HUES6 (cell line): ENCODE measurements around the gene RPL36.
"Not testable (repeated sequence)": the region's sequence is repeated elsewhere in the genome, so short reads cannot be mapped to it uniquely, and the experiment has no call there.

Experiments used
- H3K27ac ChIP-seq: 2 replicates; pipeline ENCODE4 v1.7.0; 2013; ENCODE audit warnings: low read depth, mild to moderate bottlenecking, low read length, inconsistent platforms
- H3K27me3 ChIP-seq: 2 replicates; pipeline ENCODE4 v1.6.1; 2013; ENCODE audit warnings: low read length; ENCODE audit not compliant: control insufficient read depth, insufficient read depth
- H3K36me3 ChIP-seq: 2 replicates; pipeline ENCODE4 v1.6.1; 2013; ENCODE audit warnings: low read length; ENCODE audit not compliant: control insufficient read depth, insufficient read depth
- H3K4me1 ChIP-seq: 2 replicates; pipeline ENCODE4 v1.6.1; 2013; ENCODE audit warnings: low read length; ENCODE audit not compliant: control insufficient read depth, insufficient read depth
- H3K4me3 ChIP-seq: 2 replicates; pipeline ENCODE4 v1.5.1; 2013; ENCODE audit warnings: low read depth, low read length
- H3K9ac ChIP-seq: one replicate; pipeline ENCODE4 v1.6.1; 2013; ENCODE audit warnings: mild to moderate bottlenecking, low read length
- H3K9me3 ChIP-seq: 2 replicates; pipeline ENCODE4 v1.6.1; 2013; ENCODE audit warnings: low read depth, low read length; ENCODE audit not compliant: control insufficient read depth, insufficient read depth

Gene RPL36

GRCh38 chr19:5711713-5712161, 21.6 kb downstream of the RPL36 start:
- Histone ChIP-seq H3K4me1 (no peaks in the 10 kb centered on the region), H3K9me3 (no peaks in the 10 kb centered on the region), H3K27ac (no peak overlapping the region), H3K27me3 (no peaks in the 10 kb centered on the region), H3K4me3 (no peak overlapping the region), H3K9ac (no peak overlapping the region), H3K36me3 (peaks cover 78% of the 10 kb centered on the region)

DNA sequence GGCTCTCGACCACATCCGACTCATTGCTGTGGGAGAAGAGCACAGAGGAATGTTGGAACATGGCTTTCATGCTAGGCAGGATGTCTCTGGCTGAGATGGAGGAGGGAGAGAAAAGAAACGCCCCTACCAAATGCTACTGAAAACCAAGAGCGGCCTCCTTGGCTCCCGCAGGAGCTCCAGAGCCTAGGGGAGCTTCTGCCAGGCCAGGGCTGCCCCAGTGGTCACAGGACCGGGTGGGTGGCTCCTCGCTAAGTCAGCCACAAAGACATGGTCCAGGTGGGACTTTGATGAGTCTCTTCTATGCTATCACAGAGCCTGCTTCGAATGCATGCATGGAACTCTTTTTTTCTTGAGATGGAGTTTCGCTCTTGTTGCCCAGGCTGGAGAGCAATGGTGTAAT, 23.1 kb downstream of the RPL36 start:
- H3K9me3 ChIP-seq: no peaks in the 10 kb centered on the region
- no peak overlapping the region for H3K27ac ChIP-seq
- H3K4me1 ChIP-seq: no peaks in the 10 kb centered on the region
- H3K9ac ChIP-seq: no peak overlapping the region
- peaks cover 70% of the 10 kb centered on the region for H3K36me3 ChIP-seq
- H3K4me3 ChIP-seq: no peak overlapping the region
- H3K27me3 ChIP-seq: no peaks in the 10 kb centered on the region

- Histone ChIP-seq H3K4me1 (peaks cover 7% of the 10 kb centered on the region; the same call in 1 of the 2 replicates), H3K27me3 (no peaks in the 10 kb centered on the region), H3K27ac (no peak overlapping the region), H3K4me3 (no peak overlapping the region), H3K9ac (no peak overlapping the region), H3K9me3 (no peaks in the 10 kb centered on the region), H3K36me3 (peaks cover 61% of the 10 kb centered on the region)
These were observed 24.7 kb downstream of the RPL36 start for GRCh38 chr19:5714816-5715215.

DNA sequence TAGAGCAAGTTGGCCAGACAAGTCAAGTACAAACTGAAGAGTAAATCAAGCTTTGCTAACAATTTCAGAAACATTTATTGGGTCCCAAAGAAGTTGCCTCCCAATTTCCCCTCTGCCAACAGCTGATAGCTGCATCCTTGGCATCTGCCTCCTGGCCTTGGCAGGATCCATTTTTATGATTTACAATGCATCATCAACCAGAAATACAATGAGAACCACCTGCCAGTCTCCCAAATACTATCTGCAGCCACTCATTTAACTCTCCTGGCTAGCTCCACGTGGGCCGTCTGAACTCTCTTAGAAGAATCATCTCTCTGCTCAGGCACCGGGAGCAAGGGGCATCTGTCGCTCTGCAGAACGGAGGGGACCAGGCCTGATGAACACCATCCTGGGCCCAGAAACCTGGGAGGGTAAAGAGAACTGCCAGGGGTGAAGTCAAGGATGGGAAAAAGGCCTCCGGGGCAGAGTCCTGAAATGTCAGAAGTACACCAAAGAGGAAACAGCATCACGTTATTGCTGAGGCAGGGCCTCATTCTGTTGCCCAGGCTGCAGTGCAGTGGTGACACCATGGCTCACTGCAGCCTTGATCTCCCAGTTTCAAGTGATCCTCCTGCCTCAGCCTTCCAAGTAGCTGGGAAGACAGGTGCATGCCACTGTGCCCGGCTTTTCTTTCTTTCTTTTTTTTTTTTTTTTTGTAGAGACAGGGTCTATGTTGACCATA, 27.3 kb downstream of the RPL36 start:
- H3K9ac ChIP-seq: no peak overlapping the region
- no peak overlapping the region for H3K27ac ChIP-seq
- peaks cover 7% of the 10 kb centered on the region; the same call in 1 of the 2 replicates for H3K4me1 ChIP-seq
- H3K4me3 ChIP-seq: no peak overlapping the region
- H3K27me3 ChIP-seq: no peaks in the 10 kb centered on the region
- peaks cover 37% of the 10 kb centered on the region for H3K36me3 ChIP-seq
- no peaks in the 10 kb centered on the region for H3K9me3 ChIP-seq

DNA sequence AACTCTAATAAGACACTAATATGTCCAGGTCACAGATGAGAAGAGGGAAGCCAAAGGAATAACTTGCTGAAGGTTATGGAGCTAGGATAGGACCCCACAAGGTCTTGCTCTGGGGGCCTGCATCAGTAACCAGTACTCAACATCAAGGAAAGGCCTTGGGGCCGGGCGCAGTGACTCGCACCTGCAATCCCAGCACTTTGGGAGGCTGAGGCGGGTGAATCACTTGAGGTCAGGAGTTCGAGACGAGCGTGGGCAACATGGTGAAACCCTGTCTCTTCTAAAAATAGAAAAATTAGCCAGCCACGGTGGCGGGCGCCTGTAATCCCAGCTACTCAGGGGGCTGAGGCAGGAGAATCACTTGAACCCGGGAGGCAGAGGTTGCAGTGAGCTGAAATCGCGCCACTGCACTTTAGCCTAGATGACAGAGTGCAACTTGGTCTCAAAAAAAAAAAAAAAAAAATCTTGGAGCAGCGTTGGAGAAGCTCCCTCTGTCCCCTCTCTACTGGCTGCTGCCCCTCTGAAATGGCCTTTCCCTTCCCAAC, 28.0 kb downstream of the RPL36 start:
- Histone ChIP-seq H3K4me1 (peaks cover 7% of the 10 kb centered on the region; the same call in 1 of the 2 replicates), H3K9ac (peak overlapping the region; percentile 93), H3K4me3 (peak overlapping the region; percentile 79), H3K27ac (0 out of 2 replicates have a peak overlapping the region, but pooled peaks have one; percentile 95), H3K27me3 (no peaks in the 10 kb centered on the region), H3K36me3 (peaks cover 30% of the 10 kb centered on the region), H3K9me3 (no peaks in the 10 kb centered on the region)

- no peaks in the 10 kb centered on the region for H3K9me3 ChIP-seq
- peak overlapping the region; percentile 79 for H3K4me3 ChIP-seq
- peak overlapping the region; percentile 95 for H3K27ac ChIP-seq
- no peaks in the 10 kb centered on the region for H3K27me3 ChIP-seq
- H3K4me1 ChIP-seq: peaks cover 7% of the 10 kb centered on the region; the same call in 1 of the 2 replicates
- H3K9ac ChIP-seq: peak overlapping the region; percentile 93
- H3K36me3 ChIP-seq: peaks cover 23% of the 10 kb centered on the region
These were observed 28.6 kb downstream of the RPL36 start for GRCh38 chr19:5718579-5719273.

GRCh38 chr19:5719274-5719960, 29.3 kb downstream of the RPL36 start:
- H3K27me3 ChIP-seq: no peaks in the 10 kb centered on the region
- H3K9me3 ChIP-seq: no peaks in the 10 kb centered on the region
- H3K36me3 ChIP-seq: peaks cover 19% of the 10 kb centered on the region
- peak overlapping the region; percentile 79 for H3K4me3 ChIP-seq
- peak overlapping the region; percentile 93 for H3K9ac ChIP-seq
- H3K4me1 ChIP-seq: peaks cover 7% of the 10 kb centered on the region; the same call in 1 of the 2 replicates
- H3K27ac ChIP-seq: peak overlapping the region; percentile 95

GRCh38 chr19:5719961-5720790, 30.1 kb downstream of the RPL36 start, which contains the start of the genes CATSPERD and LONP1:
TSS of gene CATSPERD (plus strand) at chr19:5720637. CDS start at chr19:5720738, 101 bp downstream.
TSS of gene LONP1 (minus strand) at chr19:5720146. CDS start at chr19:5720132, 14 bp downstream.
- H3K4me1 ChIP-seq: peaks cover 7% of the 10 kb centered on the region; the same call in 1 of the 2 replicates
- peaks cover 14% of the 10 kb centered on the region; the same call in 1 of the 2 replicates for H3K36me3 ChIP-seq
- peak within 1 kb of the TSS; percentile 95 for H3K27ac ChIP-seq
- H3K9me3 ChIP-seq: no peaks in the 10 kb centered on the region
- H3K4me3 ChIP-seq: peak within 1 kb of the TSS; percentile 79
- H3K9ac ChIP-seq: peak within 1 kb of the TSS; percentile 93
- H3K27me3 ChIP-seq: no peaks in the 10 kb centered on the region

GRCh38 chr19:5727453-5728050, 37.5 kb downstream of the RPL36 start:
- H3K4me1 ChIP-seq: no peaks in the 10 kb centered on the region
- no peak overlapping the region for H3K9ac ChIP-seq
- H3K36me3 ChIP-seq: no peaks in the 10 kb centered on the region
- no peaks in the 10 kb centered on the region for H3K9me3 ChIP-seq
- no peak overlapping the region for H3K27ac ChIP-seq
- no peaks in the 10 kb centered on the region for H3K27me3 ChIP-seq
- H3K4me3 ChIP-seq: no peak overlapping the region

DNA sequence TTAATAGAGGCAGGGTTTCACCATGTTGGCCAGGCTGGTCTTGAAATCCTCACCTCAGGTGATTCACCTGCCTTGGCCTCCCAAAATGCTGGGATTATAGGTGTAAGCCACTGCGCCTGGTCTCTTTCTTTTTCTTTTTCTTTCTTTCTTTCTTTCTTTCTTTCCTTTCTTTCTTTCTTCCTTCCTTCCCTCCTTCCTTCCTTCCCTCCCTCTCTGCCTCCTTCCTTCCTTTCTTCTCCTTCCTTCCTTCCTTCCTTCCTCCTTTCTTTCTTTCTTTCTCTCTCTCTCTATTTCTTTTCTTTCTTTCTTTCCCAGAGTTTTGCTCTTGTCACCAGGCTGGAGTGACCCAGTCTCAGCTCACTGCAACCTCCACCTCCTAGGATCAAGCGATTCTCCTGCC, 43.1 kb downstream of the RPL36 start:
- H3K36me3 ChIP-seq, H3K9me3 ChIP-seq, H3K4me1 ChIP-seq, H3K4me3 ChIP-seq, H3K27ac ChIP-seq, H3K27me3 ChIP-seq, H3K9ac ChIP-seq: not testable (repeated sequence)
